Measurements from ENCODE around the gene FBXL17. TPM values are rescaled to one million over a fixed set of nuclear protein-coding genes. Genes with fewer than 3 reads are reported as not detected.

FBXL17 gene
- total RNA-seq, 1 experiment from 2014 or later, result 3.5 TPM

DNA sequence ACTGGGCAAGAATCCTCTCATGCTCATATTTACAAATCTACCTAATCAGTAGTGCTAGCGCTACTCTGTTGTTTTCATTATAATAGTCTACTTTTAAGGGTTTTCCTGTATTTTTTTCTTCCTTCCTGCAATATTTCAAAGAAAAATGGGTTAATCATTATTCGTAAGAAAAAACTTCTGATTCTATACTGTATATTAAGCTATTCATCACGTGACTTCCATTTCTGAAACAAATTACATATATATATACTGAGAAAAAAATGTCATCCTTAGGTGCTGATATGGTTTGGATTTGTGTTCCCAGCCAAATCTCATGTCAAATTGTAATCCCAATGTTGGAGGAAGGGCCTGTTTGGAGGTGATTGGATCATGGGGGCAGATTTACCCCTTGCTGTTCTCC is 197.0 kb downstream of the FBXL17 start (continued):
- TF ChIP-seq ZNF512 (CRISPR knock-in tag; IDR thresholded peaks at IDR 0.05; ENCODE audit: borderline replicate concordance) (no peak), NR3C1 (CRISPR knock-in tag; conservative IDR thresholded peaks at IDR 0.05; ENCODE audit: low read depth) (no peak), GABPB1 (CRISPR knock-in tag; IDR thresholded peaks at IDR 0.05) (no peak)

DNA sequence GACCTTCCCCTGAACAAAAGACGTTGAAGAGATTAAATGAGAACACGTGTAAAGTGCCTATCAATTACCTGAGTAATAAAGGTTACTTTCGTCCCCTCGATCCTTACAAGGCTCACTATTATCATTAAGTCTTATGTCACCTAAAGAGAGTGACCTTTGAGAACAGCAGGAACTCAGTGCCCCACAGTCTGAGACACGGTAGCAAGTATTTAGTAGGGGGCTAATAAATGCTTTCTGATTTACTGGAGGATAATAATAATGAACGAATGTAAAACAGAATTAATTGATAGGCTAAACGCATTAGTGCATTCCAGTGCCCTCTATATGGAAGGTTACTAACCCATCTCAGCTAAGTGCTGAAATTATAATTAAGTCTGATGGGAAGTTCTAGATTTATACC is 199.9 kb downstream of the FBXL17 start:
- ATAC-seq (no peak), DNase-seq (ENCODE audit: low spot score) (no peak)
- ChIA-PET POLR2A (no interaction called here), CTCF (interaction anchor here (1.1 kb wide), 2 partner anchors 58 to 78 kb away, joined by 3 to 4 read pairs; no protein-coding TSS in a partner anchor)
- no peak overlapping the region for H3K27ac Mint-ChIP-seq
- peaks cover 13% of the 10 kb centered on the region for H3K4me1 Mint-ChIP-seq
- no peak overlapping the region for H3K4me3 Mint-ChIP-seq
- no peaks in the 10 kb centered on the region for H3K27me3 Mint-ChIP-seq (ENCODE audit: low read depth)
- H3K36me3 Mint-ChIP-seq, result no peaks in the 10 kb centered on the region
- no peaks in the 10 kb centered on the region for H3K9me3 Mint-ChIP-seq
- TF ChIP-seq FOXP1 (CRISPR knock-in tag; IDR thresholded peaks at IDR 0.05; ENCODE audit: borderline replicate concordance), result no peak
- no peak for TF ChIP-seq ZNF317 (CRISPR knock-in tag; IDR thresholded peaks at IDR 0.05; ENCODE audit: borderline replicate concordance, low read depth)
- no peak for TF ChIP-seq ARID4B (CRISPR knock-in tag; IDR thresholded peaks at IDR 0.05; ENCODE audit: borderline replicate concordance)
- no peak for TF ChIP-seq MLX (CRISPR knock-in tag; IDR thresholded peaks at IDR 0.05)
- no peak for TF ChIP-seq NFYB (CRISPR knock-in tag; conservative IDR thresholded peaks at IDR 0.05; ENCODE audit: low read depth)
- no peak for TF ChIP-seq NR3C1 (CRISPR knock-in tag; conservative IDR thresholded peaks at IDR 0.05; ENCODE audit: low read depth)
- TF ChIP-seq ATF2 (CRISPR knock-in tag; IDR thresholded peaks at IDR 0.05; ENCODE audit: borderline replicate concordance, low read depth), result no peak
- no peak for TF ChIP-seq PRDM15 (CRISPR knock-in tag; IDR thresholded peaks at IDR 0.05)
- TF ChIP-seq OVOL2 (CRISPR knock-in tag; IDR thresholded peaks at IDR 0.05; ENCODE audit: borderline replicate concordance), result no peak
- TF ChIP-seq MYBL2 (CRISPR knock-in tag; IDR thresholded peaks at IDR 0.05), result no peak
- TF ChIP-seq, protein P1, sequence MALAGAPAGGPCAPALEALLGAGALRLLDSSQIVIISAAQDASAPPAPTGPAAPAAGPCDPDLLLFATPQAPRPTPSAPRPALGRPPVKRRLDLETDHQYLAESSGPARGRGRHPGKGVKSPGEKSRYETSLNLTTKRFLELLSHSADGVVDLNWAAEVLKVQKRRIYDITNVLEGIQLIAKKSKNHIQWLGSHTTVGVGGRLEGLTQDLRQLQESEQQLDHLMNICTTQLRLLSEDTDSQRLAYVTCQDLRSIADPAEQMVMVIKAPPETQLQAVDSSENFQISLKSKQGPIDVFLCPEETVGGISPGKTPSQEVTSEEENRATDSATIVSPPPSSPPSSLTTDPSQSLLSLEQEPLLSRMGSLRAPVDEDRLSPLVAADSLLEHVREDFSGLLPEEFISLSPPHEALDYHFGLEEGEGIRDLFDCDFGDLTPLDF (CRISPR knock-in tag; IDR thresholded peaks at IDR 0.05), result no peak
- TF ChIP-seq NFATC4 (CRISPR knock-in tag; IDR thresholded peaks at IDR 0.05), result no peak
- no peak for TF ChIP-seq HMGA2 (CRISPR knock-in tag; IDR thresholded peaks at IDR 0.05)
- TF ChIP-seq, protein P2, sequence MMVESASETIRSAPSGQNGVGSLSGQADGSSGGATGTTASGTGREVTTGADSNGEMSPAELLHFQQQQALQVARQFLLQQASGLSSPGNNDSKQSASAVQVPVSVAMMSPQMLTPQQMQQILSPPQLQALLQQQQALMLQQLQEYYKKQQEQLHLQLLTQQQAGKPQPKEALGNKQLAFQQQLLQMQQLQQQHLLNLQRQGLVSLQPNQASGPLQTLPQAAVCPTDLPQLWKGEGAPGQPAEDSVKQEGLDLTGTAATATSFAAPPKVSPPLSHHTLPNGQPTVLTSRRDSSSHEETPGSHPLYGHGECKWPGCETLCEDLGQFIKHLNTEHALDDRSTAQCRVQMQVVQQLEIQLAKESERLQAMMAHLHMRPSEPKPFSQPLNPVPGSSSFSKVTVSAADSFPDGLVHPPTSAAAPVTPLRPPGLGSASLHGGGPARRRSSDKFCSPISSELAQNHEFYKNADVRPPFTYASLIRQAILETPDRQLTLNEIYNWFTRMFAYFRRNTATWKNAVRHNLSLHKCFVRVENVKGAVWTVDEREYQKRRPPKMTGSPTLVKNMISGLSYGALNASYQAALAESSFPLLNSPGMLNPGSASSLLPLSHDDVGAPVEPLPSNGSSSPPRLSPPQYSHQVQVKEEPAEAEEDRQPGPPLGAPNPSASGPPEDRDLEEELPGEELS (CRISPR knock-in tag; IDR thresholded peaks at IDR 0.05), result no peak
- TF ChIP-seq, protein P3, sequence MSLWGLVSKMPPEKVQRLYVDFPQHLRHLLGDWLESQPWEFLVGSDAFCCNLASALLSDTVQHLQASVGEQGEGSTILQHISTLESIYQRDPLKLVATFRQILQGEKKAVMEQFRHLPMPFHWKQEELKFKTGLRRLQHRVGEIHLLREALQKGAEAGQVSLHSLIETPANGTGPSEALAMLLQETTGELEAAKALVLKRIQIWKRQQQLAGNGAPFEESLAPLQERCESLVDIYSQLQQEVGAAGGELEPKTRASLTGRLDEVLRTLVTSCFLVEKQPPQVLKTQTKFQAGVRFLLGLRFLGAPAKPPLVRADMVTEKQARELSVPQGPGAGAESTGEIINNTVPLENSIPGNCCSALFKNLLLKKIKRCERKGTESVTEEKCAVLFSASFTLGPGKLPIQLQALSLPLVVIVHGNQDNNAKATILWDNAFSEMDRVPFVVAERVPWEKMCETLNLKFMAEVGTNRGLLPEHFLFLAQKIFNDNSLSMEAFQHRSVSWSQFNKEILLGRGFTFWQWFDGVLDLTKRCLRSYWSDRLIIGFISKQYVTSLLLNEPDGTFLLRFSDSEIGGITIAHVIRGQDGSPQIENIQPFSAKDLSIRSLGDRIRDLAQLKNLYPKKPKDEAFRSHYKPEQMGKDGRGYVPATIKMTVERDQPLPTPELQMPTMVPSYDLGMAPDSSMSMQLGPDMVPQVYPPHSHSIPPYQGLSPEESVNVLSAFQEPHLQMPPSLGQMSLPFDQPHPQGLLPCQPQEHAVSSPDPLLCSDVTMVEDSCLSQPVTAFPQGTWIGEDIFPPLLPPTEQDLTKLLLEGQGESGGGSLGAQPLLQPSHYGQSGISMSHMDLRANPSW (CRISPR knock-in tag; conservative IDR thresholded peaks at IDR 0.05; ENCODE audit: low read depth), result no peak

Measured in WTC11 (cell line).